ENCODE data around the gene CFAP97D1. TPM values are rescaled to one million over a fixed set of nuclear protein-coding genes. Genes with fewer than 3 reads are reported as not detected.

Gene CFAP97D1
- total RNA-seq = not detected

- DNase-seq = no peak
Observed at GRCh38 chr17:43780135-43780534, at the start of gene CFAP97D1. Gene CFAP97D1 (plus strand): TSS chr17:43780435. CDS start chr17:43780463, 28 bp downstream.

- DNase-seq = no peak
Observed at GRCh38 chr17:43732958-43733357, 47.3 kb upstream of the CFAP97D1 start.

GRCh38 chr17:43733956-43734355, 46.3 kb upstream of the CFAP97D1 start:
- DNase-seq = no peak

- no peak for DNase-seq
Observed at GRCh38 chr17:43734376-43734775, 45.9 kb upstream of the CFAP97D1 start.

GRCh38 chr17:43736389-43736788, 43.8 kb upstream of the CFAP97D1 start:
- DNase-seq = no peak

- DNase-seq = no peak
Observed at GRCh38 chr17:43737722-43738121, 42.5 kb upstream of the CFAP97D1 start.

GRCh38 chr17:43740541-43740940, 39.7 kb upstream of the CFAP97D1 start:
- DNase-seq = no peak

GRCh38 chr17:43741636-43742035, 38.6 kb upstream of the CFAP97D1 start:
- no peak for DNase-seq

GRCh38 chr17:43745541-43745940, 34.7 kb upstream of the CFAP97D1 start:
- no peak for DNase-seq

GRCh38 chr17:43750153-43750552, 30.1 kb upstream of the CFAP97D1 start:
- no peak for DNase-seq

- no peak for DNase-seq
Observed at GRCh38 chr17:43753493-43754129, 26.6 kb upstream of the CFAP97D1 start.

GRCh38 chr17:43754947-43755346, 25.3 kb upstream of the CFAP97D1 start:
- DNase-seq = no peak

GRCh38 chr17:43755389-43755875, 24.8 kb upstream of the CFAP97D1 start:
- DNase-seq = no peak

- DNase-seq = no peak
Observed at GRCh38 chr17:43756201-43756600, 24.0 kb upstream of the CFAP97D1 start.

GRCh38 chr17:43757171-43757660, 23.0 kb upstream of the CFAP97D1 start:
- no peak for DNase-seq

- DNase-seq = no peak
Observed at GRCh38 chr17:43758086-43758485, 22.1 kb upstream of the CFAP97D1 start.

- DNase-seq = no peak
Observed at GRCh38 chr17:43758497-43759174, 21.6 kb upstream of the CFAP97D1 start, which contains the start of gene SOST. Gene SOST (minus strand): TSS chr17:43758791. CDS start chr17:43758741, 50 bp downstream.

GRCh38 chr17:43759836-43760235, 20.4 kb upstream of the CFAP97D1 start:
- no peak for DNase-seq

- peak; percentile 88 for DNase-seq
Observed at GRCh38 chr17:43760254-43760852, 19.9 kb upstream of the CFAP97D1 start.

- peak; percentile 31 for DNase-seq
Observed at GRCh38 chr17:43766413-43767052, 13.7 kb upstream of the CFAP97D1 start.

GRCh38 chr17:43767053-43767712, 13.1 kb upstream of the CFAP97D1 start:
- no peak for DNase-seq

- no peak for DNase-seq
Observed at GRCh38 chr17:43767713-43768059, 12.5 kb upstream of the CFAP97D1 start.

- no peak for DNase-seq
Observed at GRCh38 chr17:43768382-43768781, 11.9 kb upstream of the CFAP97D1 start.
